HG03520 (cell line): Measurements from ENCODE around the gene ARNT2.

Experiments used
- ATAC-seq: cut with Tn5 transposase; IDR thresholded peaks from one replicate; pipeline ENCODE4 v1.9.1; 2021; ENCODE audit warnings: mild to moderate bottlenecking, moderate library complexity; ENCODE audit not compliant: unreplicated experiment

ARNT2 gene

GRCh38 chr15:80609091-80609490, 204.9 kb downstream of the ARNT2 start:
- ATAC-seq, result no peak

- no peak for ATAC-seq
These were observed 205.3 kb downstream of the ARNT2 start for GRCh38 chr15:80609512-80609946.

- no peak for ATAC-seq
These were observed 207.4 kb downstream of the ARNT2 start for GRCh38 chr15:80611543-80612080.

GRCh38 chr15:80612118-80612823, 208.1 kb downstream of the ARNT2 start:
- no peak for ATAC-seq

GRCh38 chr15:80613762-80614365, 209.7 kb downstream of the ARNT2 start:
- ATAC-seq, result no peak

GRCh38 chr15:80614711-80615360, 210.7 kb downstream of the ARNT2 start:
- no peak for ATAC-seq

GRCh38 chr15:80615361-80615736, 211.2 kb downstream of the ARNT2 start:
- ATAC-seq, result no peak

GRCh38 chr15:80615783-80616391, 211.7 kb downstream of the ARNT2 start:
- ATAC-seq, result no peak

GRCh38 chr15:80618685-80619400, 214.7 kb downstream of the ARNT2 start:
- no peak for ATAC-seq

- ATAC-seq, result no peak
These were observed 215.5 kb downstream of the ARNT2 start for GRCh38 chr15:80619680-80620079.

- no peak for ATAC-seq
These were observed 216.0 kb downstream of the ARNT2 start for GRCh38 chr15:80620141-80620540.

- no peak for ATAC-seq
These were observed 216.7 kb downstream of the ARNT2 start for GRCh38 chr15:80620931-80621330.

- ATAC-seq, result no peak
These were observed 222.5 kb downstream of the ARNT2 start for GRCh38 chr15:80626643-80627120.

GRCh38 chr15:80629355-80629754, 225.2 kb downstream of the ARNT2 start:
- no peak for ATAC-seq

GRCh38 chr15:80630981-80631380, 226.8 kb downstream of the ARNT2 start:
- ATAC-seq, result no peak

- ATAC-seq, result no peak
These were observed 229.0 kb downstream of the ARNT2 start for GRCh38 chr15:80633221-80633620.

GRCh38 chr15:80635953-80636352, 231.8 kb downstream of the ARNT2 start:
- ATAC-seq, result no peak

- no peak for ATAC-seq
These were observed 232.5 kb downstream of the ARNT2 start for GRCh38 chr15:80636675-80637074.

GRCh38 chr15:80637747-80638146, 233.6 kb downstream of the ARNT2 start:
- ATAC-seq, result no peak

GRCh38 chr15:80638553-80639167, 234.5 kb downstream of the ARNT2 start:
- no peak for ATAC-seq
